Smooth muscle cell (in vitro differentiated cells): ENCODE results near the gene PIGB. TPM values are rescaled to one million over a fixed set of nuclear protein-coding genes. Genes with fewer than 3 reads are reported as not detected.

Experiments used
- DNase-seq: peaks from one replicate; lab custom pipeline; 2025; ENCODE audit not compliant: unreplicated experiment; lab: John Stamatoyannopoulos, UW
- H2AFZ ChIP-seq: fragments of 200-600 bp; sonication (generic); 2 replicates; pipeline ENCODE4 v1.6.0; 2016; ENCODE audit warnings: antibody characterized with exemption, low read depth, mild to moderate bottlenecking
- H3F3A ChIP-seq: fragments of 200-600 bp; sonication (generic); 2 replicates; pipeline ENCODE4 v1.6.0; 2017; ENCODE audit warnings: antibody characterized with exemption, low read depth
- H3K27ac ChIP-seq: fragments of 200-600 bp; sonication (generic); 2 replicates; pipeline ENCODE4 v1.5.1; 2016; ENCODE audit warnings: low read depth, mild to moderate bottlenecking
- H3K27me3 ChIP-seq: fragments of 200-600 bp; sonication (generic); 2 replicates; pipeline ENCODE4 v1.6.1; 2016; ENCODE audit warnings: low read depth, mild to moderate bottlenecking
- H3K36me3 ChIP-seq: fragments of 200-600 bp; sonication (generic); 2 replicates; pipeline ENCODE4 v1.5.1; 2016; ENCODE audit warnings: low read depth
- H3K4me1 ChIP-seq: fragments of 200-600 bp; sonication (generic); 2 replicates; pipeline ENCODE4 v1.5.1; 2016; ENCODE audit warnings: low read depth
- H3K4me2 ChIP-seq: fragments of 200-600 bp; sonication (generic); 2 replicates; pipeline ENCODE4 v1.6.0; 2016; ENCODE audit warnings: mild to moderate bottlenecking
- H3K4me3 ChIP-seq: fragments of 200-600 bp; sonication (generic); 2 replicates; pipeline ENCODE4 v1.5.1; 2016; ENCODE audit warnings: mild to moderate bottlenecking
- H3K79me2 ChIP-seq: fragments of 200-600 bp; sonication (generic); 2 replicates; pipeline ENCODE4 v1.6.0; 2016; ENCODE audit warnings: low read depth, mild to moderate bottlenecking
- H3K9ac ChIP-seq: fragments of 200-600 bp; sonication (generic); 2 replicates; pipeline ENCODE4 v1.6.0; 2016; ENCODE audit warnings: low read depth
- H3K9me3 ChIP-seq: fragments of 200-600 bp; sonication (generic); replicated peaks from 2 replicates; pipeline ENCODE4 v1.5.1; 2016; ENCODE audit warnings: low read depth
- H4K20me1 ChIP-seq: fragments of 200-600 bp; sonication (generic); 2 replicates; pipeline ENCODE4 v1.6.0; 2016; ENCODE audit warnings: low read depth
- CTCF ChIP-seq: fragments of 200-600 bp; sonication (generic); IDR thresholded peaks from 2 replicates; pipeline ENCODE4 v1.5.1; 2017; ENCODE audit warnings: borderline replicate concordance, mild to moderate bottlenecking, antibody characterized with exemption; ENCODE audit not compliant: insufficient read depth, poor library complexity, severe bottlenecking
- WGBS: methylation state at CpG from one replicate; pipeline ENCODE4 v1.1.7; 2016; ENCODE audit warnings: low lambda C conversion rate; 5-methylcytosine and 5-hydroxymethylcytosine counted together
- polyA plus RNA-seq: library from polyadenylated mRNA; unstranded; fragments of >200 nt; fragmentation: Nextera tagmentation; extraction: Ambion mirVana; gene quantifications from 2 replicates; pipeline ENCODE4 v1.2.1, GENCODE V29; 2016
- total RNA-seq: library from RNA; depleted of rRNA; stranded (reverse); fragments of >200 nt; gene quantifications from 2 replicates; pipeline ENCODE4 v1.2.3, GENCODE V29; 2014

Gene PIGB
- total RNA-seq = 12.9 and 18.8 TPM in 2 replicates
- polyA plus RNA-seq = 10.4 and 11.1 TPM in 2 replicates

DNA sequence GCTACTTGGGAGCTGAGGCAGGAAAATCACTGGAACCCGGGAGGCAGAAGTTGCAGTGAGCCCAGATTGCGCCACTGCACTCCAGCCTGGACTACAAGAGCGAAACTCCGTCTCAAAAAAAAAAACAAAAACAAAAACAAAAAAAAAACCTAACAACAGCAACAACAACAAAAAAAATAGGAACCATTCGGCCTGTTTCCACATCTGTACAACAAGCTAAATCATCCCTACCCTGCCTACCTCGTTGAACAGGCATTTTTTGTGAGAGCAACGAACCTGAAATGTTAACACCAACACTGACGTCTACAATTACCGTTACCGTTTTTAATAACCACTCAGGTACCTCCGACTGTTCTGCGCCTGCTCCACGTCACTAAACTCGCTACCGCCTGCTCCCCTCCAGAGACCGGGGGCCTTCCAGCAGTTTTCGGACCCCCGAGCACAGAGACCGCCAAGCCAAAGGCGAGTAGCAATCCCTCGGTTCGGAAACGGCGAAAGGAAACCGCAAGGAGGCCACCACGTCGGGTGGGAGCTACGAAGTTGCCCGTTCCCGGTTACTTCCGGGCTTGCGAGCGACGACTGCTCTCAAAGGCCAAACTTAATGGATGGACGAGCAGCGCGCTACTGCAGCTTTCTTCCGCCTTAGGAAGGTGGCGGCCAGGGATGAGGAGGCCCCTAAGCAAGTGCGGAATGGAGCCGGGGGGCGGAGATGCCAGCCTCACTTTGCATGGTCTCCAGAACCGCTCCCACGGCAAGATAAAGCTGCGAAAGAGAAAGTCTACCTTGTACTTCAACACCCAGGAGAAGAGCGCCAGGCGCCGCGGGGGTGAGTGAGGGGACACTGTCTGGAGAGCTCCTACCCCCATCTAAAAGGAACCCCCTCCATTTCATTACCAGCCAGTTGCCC, at the start of gene PIGB, which contains the start of gene PIGBOS1:
PIGB (plus strand) TSS at position 635 of the 907 bp plus-strand sequence; CDS start at position 664, 29 bp downstream.
PIGBOS1 (minus strand) TSS at position 536 of the 907 bp plus-strand sequence. CDS start 1,331 bp downstream, outside the sequence.
- peak; percentile 30 for DNase-seq
- peaks cover 3% of the 10 kb centered on the region for H3K79me2 ChIP-seq
- 3% methylated on average over 49 of the region's 49 CpGs for WGBS
- H3K4me1 ChIP-seq = peaks cover 16% of the 10 kb centered on the region
- no peak for TF ChIP-seq CTCF
- H3K4me2 ChIP-seq = peak within 1 kb of the TSS; percentile 81
- H4K20me1 ChIP-seq = no peaks in the 10 kb centered on the region
- no peaks in the 10 kb centered on the region for H3K36me3 ChIP-seq
- H2AFZ ChIP-seq = peak within 1 kb of the TSS; percentile 81
- H3K9ac ChIP-seq = peak within 1 kb of the TSS; percentile 89
- peak within 1 kb of the TSS; percentile 71 for H3K4me3 ChIP-seq
- H3K27ac ChIP-seq = peak within 1 kb of the TSS; percentile 67
- no peaks in the 10 kb centered on the region for H3K27me3 ChIP-seq
- H3F3A ChIP-seq = no peaks in the 10 kb centered on the region
- H3K9me3 ChIP-seq = no peaks in the 10 kb centered on the region

DNA sequence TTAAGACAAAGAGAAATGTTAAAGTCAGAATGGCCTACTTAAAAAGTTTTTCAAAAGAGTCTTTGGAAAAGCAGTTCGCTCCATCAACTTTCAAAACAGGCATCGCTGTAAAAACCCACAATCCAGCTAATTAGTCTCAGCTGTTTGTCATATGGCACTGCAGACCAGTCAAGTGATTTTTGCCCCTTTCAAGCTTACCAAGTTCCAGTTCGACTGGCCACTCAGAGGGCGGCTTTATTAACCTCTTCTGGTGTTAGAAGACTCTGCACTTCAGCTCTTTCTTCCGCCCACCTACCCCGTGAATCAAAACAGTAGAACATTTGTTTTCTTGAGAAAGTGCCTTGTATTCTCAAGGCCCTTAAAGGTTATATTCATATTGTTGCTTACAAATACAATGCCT, 48.7 kb upstream of the PIGB start:
- Histone ChIP-seq H3K36me3 (no peaks in the 10 kb centered on the region), H3K4me1 (peaks cover 13% of the 10 kb centered on the region), H3K4me3 (no peak overlapping the region), H3K9me3 (no peaks in the 10 kb centered on the region), H3K9ac (no peak overlapping the region), H3K79me2 (peaks cover 20% of the 10 kb centered on the region), H4K20me1 (no peaks in the 10 kb centered on the region), H2AFZ (no peak overlapping the region), H3K27me3 (no peaks in the 10 kb centered on the region), H3F3A (peaks cover 14% of the 10 kb centered on the region), H3K27ac (peak overlapping the region; percentile 13), H3K4me2 (peak overlapping the region; percentile 44)
- 43% methylated on average over 6 of the region's 6 CpGs for WGBS
- no peak for TF ChIP-seq CTCF
- DNase-seq = no peak

DNA sequence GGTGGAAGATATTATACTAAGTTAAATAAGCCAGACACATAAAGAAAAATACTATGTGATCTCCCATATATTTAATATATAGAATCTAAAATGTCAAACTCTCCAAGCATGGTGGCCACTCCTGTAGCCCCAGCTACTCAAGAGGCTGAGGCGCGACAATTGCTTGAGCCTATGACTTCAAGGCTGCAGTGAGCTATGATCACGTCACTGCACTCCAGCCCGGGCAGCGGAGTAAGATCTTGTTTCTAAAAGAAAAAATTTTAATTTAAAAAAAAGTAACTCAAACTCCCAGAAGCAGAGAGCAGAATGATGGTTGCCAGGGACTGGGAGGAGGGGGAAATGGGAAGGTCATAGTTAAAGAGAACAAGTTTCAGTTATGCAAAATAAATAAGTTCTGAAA, 42.7 kb upstream of the PIGB start:
- Histone ChIP-seq H3K27me3 (no peaks in the 10 kb centered on the region), H2AFZ (no peak overlapping the region), H3K4me1 (no peaks in the 10 kb centered on the region), H3K4me2 (no peak overlapping the region), H3K4me3 (no peak overlapping the region), H3K27ac (no peak overlapping the region), H3F3A (no peaks in the 10 kb centered on the region), H3K9me3 (no peaks in the 10 kb centered on the region), H3K9ac (no peak overlapping the region), H3K36me3 (no peaks in the 10 kb centered on the region), H4K20me1 (peaks cover 13% of the 10 kb centered on the region), H3K79me2 (peaks cover 35% of the 10 kb centered on the region)
- 99% methylated on average over 5 of the region's 5 CpGs for WGBS
- no peak for TF ChIP-seq CTCF
- no peak for DNase-seq
